Activated B cell treated with CpG ODN at 0.5 μM for 24 hours (primary cell): ENCODE measurements around the gene DET1. TPM values are rescaled to one million over a fixed set of nuclear protein-coding genes. Genes with fewer than 3 reads are reported as not detected.
A peak's percentile ranks its signal among the peaks of the same experiment; 100 is the strongest.

Experiments used
- ATAC-seq: fragments of 200-7000 bp; cut with Tn5 transposase; one replicate; pipeline ENCODE4 v1.10.0; 2021; ENCODE audit warnings: low read depth, mild to moderate bottlenecking, moderate library complexity
- CTCF ChIA-PET: fragments of 350-600 bp; sonication (Branson Sonifier 250); formaldehyde crosslinking; loops from one replicate; lab custom pipeline; 2021; ENCODE audit warnings: antibody characterized with exemption; lab: Charles Lee
- POLR2A ChIA-PET: fragments of 350-600 bp; sonication (Branson Sonifier 250); formaldehyde crosslinking; loops from one replicate; lab custom pipeline; 2021; ENCODE audit warnings: antibody characterized with exemption; lab: Charles Lee
- DNase-seq: peaks from one replicate; pipeline ENCODE4 v3.0.0; 2022
- H3K27ac Mint-ChIP-seq: one replicate; pipeline ENCODE4 v1.8.0; 2020; ENCODE audit warnings: mixed read lengths
- H3K27me3 Mint-ChIP-seq: one replicate; pipeline ENCODE4 v1.8.0; 2021; ENCODE audit warnings: mixed read lengths
- H3K36me3 Mint-ChIP-seq: one replicate; pipeline ENCODE4 v1.8.0; 2021; ENCODE audit warnings: low read depth, mixed read lengths
- H3K4me1 Mint-ChIP-seq: one replicate; pipeline ENCODE4 v1.8.0; 2021; ENCODE audit warnings: mixed read lengths
- H3K4me3 Mint-ChIP-seq: one replicate; pipeline ENCODE4 v1.8.0; 2020; ENCODE audit warnings: mild to moderate bottlenecking, mixed read lengths
- H3K9me3 Mint-ChIP-seq: one replicate; pipeline ENCODE4 v1.8.0; 2020; ENCODE audit warnings: mixed read lengths
- CTCF ChIP-seq: fragments of 200-600 bp; IDR thresholded peaks from one replicate; pipeline ENCODE4 v1.8.0; 2022; ENCODE audit warnings: antibody characterized with exemption, mild to moderate bottlenecking
- intact Hi-C: fragments of 100-400 bp; cut with micrococcal nuclease; formaldehyde crosslinking; loops from one replicate; pipeline ENCODE4 v1.15.1; 2024
- total RNA-seq: library from RNA; stranded (reverse); gene quantifications from 2 replicates; pipeline ENCODE4 v1.2.3, GENCODE V29; 2022

DET1 gene
- total RNA-seq, 1 donor from 2014 or later: 7.1 TPM

- ATAC-seq: peak; percentile 91
- ChIA-PET CTCF (interaction anchor here (0.8 to 1.5 kb wide), 4 partner anchors 11 to 437 kb away, joined by 3 to 4 read pairs (median 4); no protein-coding TSS in a partner anchor), POLR2A (interaction anchor here (0.7 to 2.0 kb wide), 11 partner anchors 12 to 621 kb away, joined by 3 to 16 read pairs (median 8); partner anchors contain the start of genes ABHD2, AEN and ISG20)
- Mint-ChIP-seq H3K27ac (peak within 1 kb of the TSS; percentile 99), H3K4me1 (peaks cover 36% of the 10 kb centered on the region), H3K27me3 (no peaks in the 10 kb centered on the region), H3K36me3 (peaks cover 44% of the 10 kb centered on the region), H3K9me3 (no peaks in the 10 kb centered on the region), H3K4me3 (peak within 1 kb of the TSS; percentile 96)
- intact Hi-C loops: loop anchor here (1.0 to 5.0 kb wide), 6 partner anchors 79 to 775 kb away; partner anchors contain the start of genes ABHD2, AEN, DET1 and FANCI
- TF ChIP-seq CTCF: no peak
- DNase-seq: peak; percentile 82
These were observed 79.2 kb downstream of the DET1 start, which contains the start of the genes MRPL46 and MRPS11 for GRCh38 chr15:88467073-88467934. Gene MRPL46 (minus strand): TSS chr15:88467388. CDS start chr15:88467377, 11 bp downstream. Gene MRPS11 (plus strand): TSS chr15:88467708. CDS start chr15:88467718, 10 bp downstream.

GRCh38 chr15:88465633-88466224, 80.8 kb downstream of the DET1 start:
- DNase-seq (no peak), ATAC-seq (no peak)
- no peak overlapping the region for H3K27ac Mint-ChIP-seq
- peaks cover 51% of the 10 kb centered on the region for H3K36me3 Mint-ChIP-seq
- no peaks in the 10 kb centered on the region for H3K27me3 Mint-ChIP-seq
- no peak for TF ChIP-seq CTCF
- no peaks in the 10 kb centered on the region for H3K9me3 Mint-ChIP-seq
- ChIA-PET POLR2A (no interaction called here), CTCF (no interaction called here)
- peak overlapping the region; percentile 96 for H3K4me3 Mint-ChIP-seq
- intact Hi-C loops: loop anchor here (2.0 to 5.0 kb wide), 4 partner anchors 155 to 777 kb away; partner anchors contain the start of genes ABHD2, AEN, FANCI and HAPLN3
- H3K4me1 Mint-ChIP-seq: peaks cover 30% of the 10 kb centered on the region

GRCh38 chr15:88463870-88464532, 82.5 kb downstream of the DET1 start:
- Mint-ChIP-seq H3K36me3 (peaks cover 69% of the 10 kb centered on the region), H3K9me3 (no peaks in the 10 kb centered on the region), H3K4me3 (no peak overlapping the region), H3K27me3 (no peaks in the 10 kb centered on the region), H3K27ac (no peak overlapping the region), H3K4me1 (peaks cover 30% of the 10 kb centered on the region)
- CTCF ChIA-PET: interaction anchor here (1.6 kb wide), 1 partner anchor 14 kb away, joined by 3 read pairs; no protein-coding TSS in a partner anchor
- TF ChIP-seq CTCF: no peak
- intact Hi-C loops: no loop called here
- ATAC-seq (no peak), DNase-seq (no peak)
- POLR2A ChIA-PET: no interaction called here

Other genes with a start within 250 kb of the DET1 start
- gene MRPL46, start 79.3 kb downstream of the DET1 start, total RNA-seq: 29.6 and 31.2 TPM in 2 replicates
- gene MRPS11, start 79.0 kb downstream of the DET1 start, total RNA-seq: 44.7 and 47.0 TPM in 2 replicates
- gene AEN, start 74.7 kb upstream of the DET1 start, total RNA-seq: 40.1 and 41.9 TPM in 2 replicates
- 84.6 and 87.1 TPM in 2 replicates for gene ISG20, start 92.3 kb upstream of the DET1 start, total RNA-seq